Measurements from ENCODE around the gene ZNF714. TPM values are rescaled to one million over a fixed set of nuclear protein-coding genes. Genes with fewer than 3 reads are reported as not detected.

The ZNF714 gene
- total RNA-seq, 2 experiments from 2014 or later: 13.3 to 16.6 TPM

Other genes starting within 250 kb of the ZNF714 start
- 10 to 100 TPM; 12.6 to 13.5 TPM for gene ZNF85, start 159.0 kb upstream of the ZNF714 start, total RNA-seq
- 10 to 100 TPM; 16.9 to 18.1 TPM for gene ZNF430, start 61.5 kb upstream of the ZNF714 start, total RNA-seq
- gene ZNF431, start 59.8 kb downstream of the ZNF714 start, total RNA-seq: 10 to 100 TPM; 12.2 to 13.8 TPM
- 10 to 100 TPM; 10.3 to 10.7 TPM for gene ZNF708, start 247.2 kb downstream of the ZNF714 start, total RNA-seq

Measured in activated CD8-positive, alpha-beta memory T cell treated with anti-CD3 and anti-CD28 coated beads for 36 hours (primary cell).